Uterus (tissue), 2 donors: Measurements from ENCODE around the gene ZNF469.

Experiments
- CTCF ChIP-seq, 4 experiments: fragments of 200-600 bp in 2 of 4; fragments of 450-650 bp in 2 of 4; sonication (generic) in 2 of 4; IDR thresholded peaks; one replicate each; pipeline ENCODE4 v1.5.1; 2016 to 2019; ENCODE audit warnings: antibody characterized with exemption in 4 of 4, mild to moderate bottlenecking in 2 of 4, moderate library complexity in 1 of 4
- POLR2A ChIP-seq, 2 donors: fragments of 450-650 bp; IDR thresholded peaks; one replicate each; pipeline ENCODE4 v1.6.1; 2016; ENCODE audit warnings: antibody characterized with exemption in 2 of 2, mild to moderate bottlenecking in 1 of 2, moderate library complexity in 1 of 2

- TF ChIP-seq CTCF (IDR thresholded peaks at IDR 0.05) (no peak), POLR2A (IDR thresholded peaks at IDR 0.05) (no peak)
Observed at GRCh38 chr16:88373211-88373610, 9.5 kb upstream of the ZNF469 start.
